HCT116 (cell line): ENCODE data around the gene CLIC6. TPM values are rescaled to one million over a fixed set of nuclear protein-coding genes. Genes with fewer than 3 reads are reported as not detected.

ENCODE experiments used
- ATAC-seq: fragments of 200-7000 bp; cut with Tn5 transposase; 2 replicates; pipeline ENCODE4 v1.9.1; 2020; ENCODE audit warnings: mild to moderate bottlenecking, moderate library complexity
- BruUV-seq: library from RNA; stranded (reverse); fragments of 400-500 nt; replicated peaks from 2 replicates; lab custom pipeline; 2021; lab: Mats Ljungman, UMichigan
- CTCF ChIA-PET: fragments of 300-600 bp; sonication (Branson Sonifier 250); formaldehyde crosslinking; loops from one replicate; lab custom pipeline; 2021; ENCODE audit warnings: antibody characterized with exemption; lab: Charles Lee
- POLR2A ChIA-PET: fragments of 300-600, 350-600 bp; sonication (Branson Sonifier 250); formaldehyde crosslinking; loops from one replicate; lab custom pipeline; 2021; ENCODE audit warnings: antibody characterized with exemption; lab: Charles Lee
- RAD21 ChIA-PET, 2 experiments: fragments of 300-600 bp; sonication (Branson Sonifier 250); formaldehyde crosslinking; loops; one replicate each; lab custom pipeline; 2023; ENCODE audit warnings: low total read pairs in 2 of 2; ENCODE audit not compliant: uncharacterized antibody in 2 of 2, unreplicated experiment in 2 of 2, low non-redundant PET in 1 of 2; lab: Charles Lee
- DNase-seq: peaks from one replicate; pipeline ENCODE4 v3.0.0-alpha.2; 2010; ENCODE audit warnings: low read depth, low spot score
- H2AFZ ChIP-seq: fragments of 200-600 bp; shearing (Covaris generic), sonication (generic); 2 replicates; pipeline ENCODE4 v1.6.1; 2017; ENCODE audit warnings: low read depth, mixed run types, mixed read lengths, antibody characterized with exemption, low read length; ENCODE audit not compliant: poor library complexity, severe bottlenecking
- H3K27ac ChIP-seq: 2 replicates; pipeline ENCODE4 v1.5.1; 2012; ENCODE audit warnings: low read depth, low read length
- H3K27me3 ChIP-seq: fragments of 200-600 bp; sonication (generic); 2 replicates; pipeline ENCODE4 v1.6.1; 2016; ENCODE audit warnings: mixed run types, low read length, mixed read lengths; ENCODE audit not compliant: insufficient read depth
- H3K36me3 ChIP-seq, 2 experiments: fragments of 200-500 bp in 1 of 2; fragments of 200-600 bp in 1 of 2; sonication (Bioruptor generic) in 1 of 2; sonication (generic) in 1 of 2; 2 replicates each; pipeline versions ENCODE4 v1.5.1 to v1.6.1; 2014 to 2016; ENCODE audit warnings: low read length in 2 of 2, inconsistent platforms in 1 of 2, mixed read lengths in 1 of 2, mixed run types in 1 of 2; ENCODE audit not compliant: insufficient read depth in 2 of 2, control insufficient read depth in 1 of 2
- H3K4me1 ChIP-seq, 2 experiments: fragments of 200-600 bp in 1 of 2; sonication (generic) in 1 of 2; 2 replicates each; pipeline versions ENCODE4 v1.5.1 to v1.6.1; 2012 to 2017; ENCODE audit warnings: low read length in 2 of 2, inconsistent platforms in 1 of 2, mild to moderate bottlenecking in 1 of 2, mixed read lengths in 1 of 2, mixed run types in 1 of 2, moderate library complexity in 1 of 2; ENCODE audit not compliant: insufficient read depth in 2 of 2, control insufficient read depth in 1 of 2
- H3K4me2 ChIP-seq: fragments of 200-600 bp; sonication (generic); 2 replicates; pipeline ENCODE4 v1.6.1; 2017; ENCODE audit warnings: mixed run types, low read length, mixed read lengths
- H3K4me3 ChIP-seq, 2 experiments: fragments of 200-600 bp in 1 of 2; sonication (generic) in 1 of 2; replicated peaks in 1 of 2; 2 replicates each; pipeline ENCODE4 v1.5.1; 2011 to 2016; ENCODE audit warnings: low read length in 2 of 2, control low read depth in 1 of 2, low read depth in 1 of 2, mild to moderate bottlenecking in 1 of 2, mixed read lengths in 1 of 2, mixed run types in 1 of 2
- H3K79me2 ChIP-seq: fragments of 200-600 bp; sonication (generic); 2 replicates; pipeline ENCODE4 v1.6.1; 2017; ENCODE audit warnings: mild to moderate bottlenecking, mixed run types, low read length, moderate library complexity, mixed read lengths; ENCODE audit not compliant: insufficient read depth
- H3K9ac ChIP-seq: fragments of 200-600 bp; sonication (generic); 2 replicates; pipeline ENCODE4 v1.6.1; 2016; ENCODE audit warnings: low read length, mixed read lengths
- H3K9me2 ChIP-seq: fragments of 200-600 bp; sonication (generic), shearing (Covaris generic); 2 replicates; pipeline ENCODE4 v1.6.1; 2017; ENCODE audit warnings: mixed run types, mild to moderate bottlenecking, moderate library complexity; ENCODE audit not compliant: insufficient read depth
- H3K9me3 ChIP-seq, 2 experiments: fragments of 200-500 bp in 1 of 2; fragments of 200-600 bp in 1 of 2; sonication (Bioruptor generic) in 1 of 2; sonication (generic) in 1 of 2; 2 replicates each; pipeline ENCODE4 v1.6.1; 2014 to 2017; ENCODE audit warnings: low read length in 2 of 2, mixed read lengths in 2 of 2, inconsistent platforms in 1 of 2, low read depth in 1 of 2, mild to moderate bottlenecking in 1 of 2, mixed run types in 1 of 2, moderate library complexity in 1 of 2; ENCODE audit not compliant: control insufficient read depth in 1 of 2, insufficient read depth in 1 of 2
- H4K20me1 ChIP-seq: fragments of 200-600 bp; sonication (generic), shearing (Covaris generic); 2 replicates; pipeline ENCODE4 v1.6.1; 2017; ENCODE audit warnings: mixed run types, mild to moderate bottlenecking, moderate library complexity; ENCODE audit not compliant: insufficient read depth
- CBX3 ChIP-seq: IDR thresholded peaks from 2 replicates; pipeline ENCODE4 v1.6.1; 2012; ENCODE audit warnings: low read depth
- CEBPB ChIP-seq: IDR thresholded peaks from 2 replicates; pipeline ENCODE4 v1.6.1; 2012; ENCODE audit warnings: low read depth
- EGR1 ChIP-seq: IDR thresholded peaks from 2 replicates; pipeline ENCODE4 v1.6.1; 2012; ENCODE audit warnings: low read depth
- FOSL1 ChIP-seq: IDR thresholded peaks from 2 replicates; pipeline ENCODE4 v1.6.1; 2012; ENCODE audit warnings: low read depth
- JUND ChIP-seq: IDR thresholded peaks from 2 replicates; pipeline ENCODE4 v1.6.1; 2012
- POLR2AphosphoS5 ChIP-seq: IDR thresholded peaks from 2 replicates; pipeline ENCODE4 v1.6.1; 2011; ENCODE audit warnings: mild to moderate bottlenecking, low read depth, low read length, moderate library complexity
- SIN3A ChIP-seq: IDR thresholded peaks from 2 replicates; pipeline ENCODE4 v1.6.1; 2012; ENCODE audit warnings: low read depth
- YY1 ChIP-seq: IDR thresholded peaks from 2 replicates; pipeline ENCODE4 v1.6.1; 2011; ENCODE audit warnings: low read length, low read depth, moderate library complexity, mild to moderate bottlenecking; ENCODE audit not compliant: insufficient replicate concordance; ENCODE audit errors: extremely low read depth
- ZBTB33 ChIP-seq: IDR thresholded peaks from 2 replicates; pipeline ENCODE4 v1.6.1; 2011; ENCODE audit warnings: mild to moderate bottlenecking, low read length, moderate library complexity; ENCODE audit not compliant: insufficient replicate concordance; ENCODE audit errors: extremely low read depth
- ZNF274 ChIP-seq: fragments of 200-500 bp; sonication (Bioruptor generic); IDR thresholded peaks from 2 replicates; pipeline ENCODE4 v1.6.1; 2014; ENCODE audit warnings: mild to moderate bottlenecking, low read depth, low read length, inconsistent platforms
- intact Hi-C: fragments of 100-400 bp; cut with micrococcal nuclease; formaldehyde crosslinking; loops from 2 replicates; pipeline ENCODE4 v1.10.0; 2022
- total RNA-seq: library from RNA; stranded (reverse); gene quantifications from one replicate; pipeline ENCODE4 v1.2.1, GENCODE V29; 2021; ENCODE audit not compliant: unreplicated experiment

CLIC6 gene
- total RNA-seq, 1 experiment from 2014 or later, result 0.05 TPM

GRCh38 chr21:34748862-34749261 lies 80.1 kb downstream of the CLIC6 start:
- CTCF ChIA-PET, result no interaction called here
- intact Hi-C loops, result loop anchor here (5.0 kb wide), 1 partner anchor 298 kb away; the partner anchor contains the start of gene RUNX1
- no peaks in the 10 kb centered on the region for H4K20me1 ChIP-seq
- H3K9me3 ChIP-seq, result no peaks in the 10 kb centered on the region
- TF ChIP-seq ZBTB33 (no peak), CBX3 (no peak), FOSL1 (no peak), POLR2AphosphoS5 (no peak), CEBPB (no peak), SIN3A (no peak), JUND (no peak), YY1 (no peak), ZNF274 (no peak), EGR1 (no peak)
- TF ChIP-seq, all 23 proteins: peak for 0
- Histone ChIP-seq H3K9ac (no peak overlapping the region), H3K27ac (no peak overlapping the region), H3K4me1 (peaks cover 5 to 13% of the 10 kb centered on the region in 2 experiments; a peak in 3 of 4 replicates), H3K36me3 (no peaks in the 10 kb centered on the region), H3K4me3 (no peak overlapping the region), H3K79me2 (no peaks in the 10 kb centered on the region), H3K4me2 (no peak overlapping the region), H3K9me2 (no peaks in the 10 kb centered on the region), H3K27me3 (no peaks in the 10 kb centered on the region), H2AFZ (no peak overlapping the region)
- no TSS peak for BruUV-seq
- DNase-seq, result no peak
- ATAC-seq, result no peak
- ChIA-PET POLR2A (no interaction called here), RAD21 (no interaction called here)
